HCT116 (cell line): ENCODE data around the gene ZSWIM3. TPM values are rescaled to one million over a fixed set of nuclear protein-coding genes. Genes with fewer than 3 reads are reported as not detected.

ENCODE experiments used
- ATAC-seq: fragments of 200-7000 bp; cut with Tn5 transposase; 2 replicates; pipeline ENCODE4 v1.9.1; 2020; ENCODE audit warnings: mild to moderate bottlenecking, moderate library complexity
- BruUV-seq: library from RNA; stranded (reverse); fragments of 400-500 nt; replicated peaks from 2 replicates; lab custom pipeline; 2021; lab: Mats Ljungman, UMichigan
- CTCF ChIA-PET: fragments of 300-600 bp; sonication (Branson Sonifier 250); formaldehyde crosslinking; loops from one replicate; lab custom pipeline; 2021; ENCODE audit warnings: antibody characterized with exemption; lab: Charles Lee
- POLR2A ChIA-PET: fragments of 300-600, 350-600 bp; sonication (Branson Sonifier 250); formaldehyde crosslinking; loops from one replicate; lab custom pipeline; 2021; ENCODE audit warnings: antibody characterized with exemption; lab: Charles Lee
- RAD21 ChIA-PET, 2 experiments: fragments of 300-600 bp; sonication (Branson Sonifier 250); formaldehyde crosslinking; loops; one replicate each; lab custom pipeline; 2023; ENCODE audit warnings: low total read pairs in 2 of 2; ENCODE audit not compliant: uncharacterized antibody in 2 of 2, unreplicated experiment in 2 of 2, low non-redundant PET in 1 of 2; lab: Charles Lee
- DNase-seq: peaks from one replicate; pipeline ENCODE4 v3.0.0-alpha.2; 2010; ENCODE audit warnings: low read depth, low spot score
- H2AFZ ChIP-seq: fragments of 200-600 bp; shearing (Covaris generic), sonication (generic); 2 replicates; pipeline ENCODE4 v1.6.1; 2017; ENCODE audit warnings: low read depth, mixed run types, mixed read lengths, antibody characterized with exemption, low read length; ENCODE audit not compliant: poor library complexity, severe bottlenecking
- H3K27ac ChIP-seq: 2 replicates; pipeline ENCODE4 v1.5.1; 2012; ENCODE audit warnings: low read depth, low read length
- H3K27me3 ChIP-seq: fragments of 200-600 bp; sonication (generic); 2 replicates; pipeline ENCODE4 v1.6.1; 2016; ENCODE audit warnings: mixed run types, low read length, mixed read lengths; ENCODE audit not compliant: insufficient read depth
- H3K36me3 ChIP-seq, 2 experiments: fragments of 200-500 bp in 1 of 2; fragments of 200-600 bp in 1 of 2; sonication (Bioruptor generic) in 1 of 2; sonication (generic) in 1 of 2; 2 replicates each; pipeline versions ENCODE4 v1.5.1 to v1.6.1; 2014 to 2016; ENCODE audit warnings: low read length in 2 of 2, inconsistent platforms in 1 of 2, mixed read lengths in 1 of 2, mixed run types in 1 of 2; ENCODE audit not compliant: insufficient read depth in 2 of 2, control insufficient read depth in 1 of 2
- H3K4me1 ChIP-seq, 2 experiments: fragments of 200-600 bp in 1 of 2; sonication (generic) in 1 of 2; 2 replicates each; pipeline versions ENCODE4 v1.5.1 to v1.6.1; 2012 to 2017; ENCODE audit warnings: low read length in 2 of 2, inconsistent platforms in 1 of 2, mild to moderate bottlenecking in 1 of 2, mixed read lengths in 1 of 2, mixed run types in 1 of 2, moderate library complexity in 1 of 2; ENCODE audit not compliant: insufficient read depth in 2 of 2, control insufficient read depth in 1 of 2
- H3K4me2 ChIP-seq: fragments of 200-600 bp; sonication (generic); 2 replicates; pipeline ENCODE4 v1.6.1; 2017; ENCODE audit warnings: mixed run types, low read length, mixed read lengths
- H3K4me3 ChIP-seq, 2 experiments: fragments of 200-600 bp in 1 of 2; sonication (generic) in 1 of 2; replicated peaks in 1 of 2; 2 replicates each; pipeline ENCODE4 v1.5.1; 2011 to 2016; ENCODE audit warnings: low read length in 2 of 2, control low read depth in 1 of 2, low read depth in 1 of 2, mild to moderate bottlenecking in 1 of 2, mixed read lengths in 1 of 2, mixed run types in 1 of 2
- H3K79me2 ChIP-seq: fragments of 200-600 bp; sonication (generic); 2 replicates; pipeline ENCODE4 v1.6.1; 2017; ENCODE audit warnings: mild to moderate bottlenecking, mixed run types, low read length, moderate library complexity, mixed read lengths; ENCODE audit not compliant: insufficient read depth
- H3K9ac ChIP-seq: fragments of 200-600 bp; sonication (generic); 2 replicates; pipeline ENCODE4 v1.6.1; 2016; ENCODE audit warnings: low read length, mixed read lengths
- H3K9me2 ChIP-seq: fragments of 200-600 bp; sonication (generic), shearing (Covaris generic); 2 replicates; pipeline ENCODE4 v1.6.1; 2017; ENCODE audit warnings: mixed run types, mild to moderate bottlenecking, moderate library complexity; ENCODE audit not compliant: insufficient read depth
- H3K9me3 ChIP-seq, 2 experiments: fragments of 200-500 bp in 1 of 2; fragments of 200-600 bp in 1 of 2; sonication (Bioruptor generic) in 1 of 2; sonication (generic) in 1 of 2; 2 replicates each; pipeline ENCODE4 v1.6.1; 2014 to 2017; ENCODE audit warnings: low read length in 2 of 2, mixed read lengths in 2 of 2, inconsistent platforms in 1 of 2, low read depth in 1 of 2, mild to moderate bottlenecking in 1 of 2, mixed run types in 1 of 2, moderate library complexity in 1 of 2; ENCODE audit not compliant: control insufficient read depth in 1 of 2, insufficient read depth in 1 of 2
- H4K20me1 ChIP-seq: fragments of 200-600 bp; sonication (generic), shearing (Covaris generic); 2 replicates; pipeline ENCODE4 v1.6.1; 2017; ENCODE audit warnings: mixed run types, mild to moderate bottlenecking, moderate library complexity; ENCODE audit not compliant: insufficient read depth
- ATF3 ChIP-seq: IDR thresholded peaks from 2 replicates; pipeline ENCODE4 v1.6.1; 2012
- ELF1 ChIP-seq: IDR thresholded peaks from 2 replicates; pipeline ENCODE4 v1.6.1; 2012; ENCODE audit warnings: low read depth, borderline replicate concordance
- EZH2 ChIP-seq: fragments of 200-600 bp; sonication (generic); IDR thresholded peaks from 2 replicates; pipeline ENCODE4 v1.6.1; 2017; ENCODE audit warnings: antibody characterized with exemption, mixed run types
- EZH2phosphoT487 ChIP-seq: fragments of 200-600 bp; IDR thresholded peaks from 2 replicates; pipeline ENCODE4 v1.6.1; 2018; ENCODE audit warnings: antibody characterized with exemption, borderline replicate concordance
- FOSL1 ChIP-seq: IDR thresholded peaks from 2 replicates; pipeline ENCODE4 v1.6.1; 2012; ENCODE audit warnings: low read depth
- JUND ChIP-seq: IDR thresholded peaks from 2 replicates; pipeline ENCODE4 v1.6.1; 2012
- MAX ChIP-seq: IDR thresholded peaks from 2 replicates; pipeline ENCODE4 v1.6.1; 2012
- POLR2A ChIP-seq: IDR thresholded peaks from 2 replicates; pipeline ENCODE4 v1.7.0; 2011; ENCODE audit warnings: borderline replicate concordance; ENCODE audit not compliant: insufficient read depth, insufficient read length; ENCODE audit errors: extremely low read depth
- POLR2AphosphoS5 ChIP-seq: IDR thresholded peaks from 2 replicates; pipeline ENCODE4 v1.6.1; 2011; ENCODE audit warnings: mild to moderate bottlenecking, low read depth, low read length, moderate library complexity
- RAD21 ChIP-seq: IDR thresholded peaks from 2 replicates; pipeline ENCODE4 v1.6.1; 2012; ENCODE audit warnings: low read depth, mild to moderate bottlenecking
- SIN3A ChIP-seq: IDR thresholded peaks from 2 replicates; pipeline ENCODE4 v1.6.1; 2012; ENCODE audit warnings: low read depth
- SP1 ChIP-seq: IDR thresholded peaks from 2 replicates; pipeline ENCODE4 v1.6.1; 2012; ENCODE audit warnings: low read depth
- SRF ChIP-seq: IDR thresholded peaks from 2 replicates; pipeline ENCODE4 v1.6.1; 2012; ENCODE audit warnings: low read depth
- TCF7L2 ChIP-seq: IDR thresholded peaks from 2 replicates; pipeline ENCODE4 v1.7.0; 2011; ENCODE audit warnings: borderline replicate concordance, inconsistent platforms; ENCODE audit not compliant: insufficient read depth, insufficient read length; ENCODE audit errors: extremely low read depth
- YY1 ChIP-seq: IDR thresholded peaks from 2 replicates; pipeline ENCODE4 v1.6.1; 2011; ENCODE audit warnings: low read length, low read depth, moderate library complexity, mild to moderate bottlenecking; ENCODE audit not compliant: insufficient replicate concordance; ENCODE audit errors: extremely low read depth
- ZBTB33 ChIP-seq: IDR thresholded peaks from 2 replicates; pipeline ENCODE4 v1.6.1; 2011; ENCODE audit warnings: mild to moderate bottlenecking, low read length, moderate library complexity; ENCODE audit not compliant: insufficient replicate concordance; ENCODE audit errors: extremely low read depth
- ZFX ChIP-seq: fragments of 450-650 bp; IDR thresholded peaks from 2 replicates; pipeline ENCODE4 v1.6.1; 2017
- ZNF274 ChIP-seq: fragments of 200-500 bp; sonication (Bioruptor generic); IDR thresholded peaks from 2 replicates; pipeline ENCODE4 v1.6.1; 2014; ENCODE audit warnings: mild to moderate bottlenecking, low read depth, low read length, inconsistent platforms
- intact Hi-C: fragments of 100-400 bp; cut with micrococcal nuclease; formaldehyde crosslinking; loops from 2 replicates; pipeline ENCODE4 v1.10.0; 2022
- total RNA-seq: library from RNA; stranded (reverse); gene quantifications from one replicate; pipeline ENCODE4 v1.2.1, GENCODE V29; 2021; ENCODE audit not compliant: unreplicated experiment

The ZSWIM3 gene
- total RNA-seq, 1 experiment from 2014 or later = 1.8 TPM

- ATAC-seq = no peak
- no peak overlapping the region for H3K27ac ChIP-seq
- H3K9me3 ChIP-seq = no peaks in the 10 kb centered on the region
- ChIA-PET POLR2A (no interaction called here), CTCF (no interaction called here), RAD21 (no interaction called here)
- TF ChIP-seq JUND (no peak), ELF1 (no peak), YY1 (no peak), FOSL1 (no peak), POLR2AphosphoS5 (no peak), SIN3A (no peak)
- no peak overlapping the region for H2AFZ ChIP-seq
- no peaks in the 10 kb centered on the region for H4K20me1 ChIP-seq
- H3K36me3 ChIP-seq = no peaks in the 10 kb centered on the region
- no peaks in the 10 kb centered on the region for H3K9me2 ChIP-seq
- H3K9ac ChIP-seq = no peak overlapping the region
- H3K4me3 ChIP-seq = no peak overlapping the region
- no peaks in the 10 kb centered on the region for H3K79me2 ChIP-seq
- H3K4me2 ChIP-seq = no peak overlapping the region
- intact Hi-C loops = no loop called here
- BruUV-seq = no TSS peak
- no peaks in the 10 kb centered on the region for H3K27me3 ChIP-seq
- DNase-seq = no peak
- H3K4me1 ChIP-seq = peaks cover 5 to 33% of the 10 kb centered on the region in 2 experiments
Observed at GRCh38 chr20:45907219-45907948, 50.0 kb downstream of the ZSWIM3 start.

GRCh38 chr20:45908084-45908483 lies 50.7 kb downstream of the ZSWIM3 start:
- POLR2A ChIA-PET = no interaction called here
- CTCF ChIA-PET = no interaction called here
- TF ChIP-seq TCF7L2 (no peak), JUND (no peak), YY1 (no peak), ZBTB33 (no peak), ATF3 (no peak), ELF1 (no peak), EZH2phosphoT487 (no peak), MAX (no peak), SRF (no peak), ZFX (no peak), POLR2A (no peak), ZNF274 (no peak), SP1 (no peak), EZH2 (no peak), FOSL1 (no peak), RAD21 (no peak)

More at GRCh38 chr20:45908084-45908483, 50.7 kb downstream of the ZSWIM3 start:
- no peaks in the 10 kb centered on the region for H3K9me3 ChIP-seq
- no peak for ATAC-seq
- H3K4me3 ChIP-seq = no peak overlapping the region
- peaks cover 5 to 33% of the 10 kb centered on the region in 2 experiments for H3K4me1 ChIP-seq
- no peak overlapping the region for H3K4me2 ChIP-seq
- no peaks in the 10 kb centered on the region for H3K9me2 ChIP-seq
- DNase-seq = no peak
- no peak overlapping the region for H2AFZ ChIP-seq
- H3K27ac ChIP-seq = no peak overlapping the region
- no TSS peak for BruUV-seq
- no peaks in the 10 kb centered on the region for H3K27me3 ChIP-seq
- intact Hi-C loops = no loop called here
- no peaks in the 10 kb centered on the region for H3K36me3 ChIP-seq
- RAD21 ChIA-PET = no interaction called here
- no peaks in the 10 kb centered on the region for H3K79me2 ChIP-seq
- H3K9ac ChIP-seq = no peak overlapping the region
- no peaks in the 10 kb centered on the region for H4K20me1 ChIP-seq
